HT-29 (cell line): ENCODE results near the gene TAS2R9. TPM values are rescaled to one million over a fixed set of nuclear protein-coding genes. Genes with fewer than 3 reads are reported as not detected.

Source experiments
- small RNA-seq: library from RNA; depleted of rRNA; stranded (forward); fragments of <200 nt; gene quantifications from one replicate; pipeline ENCODE3, GENCODE V24; 2014
- total RNA-seq: library from RNA; depleted of rRNA; stranded (reverse); fragments of >200 nt; shearing (Covaris generic); gene quantifications from 2 replicates; pipeline ENCODE4 v1.2.3, GENCODE V29; 2014; rRNA removed

Gene TAS2R9
- total RNA-seq, 1 experiment from 2014 or later = 0.56 TPM

Small RNA genes within 50 kb of the gene (small RNA-seq; reads per million reads assigned to genes)
- not detected for gene PRR4

Other genes with a start within 250 kb of the TAS2R9 start
- gene MAGOHB, start 196.6 kb downstream of the TAS2R9 start, total RNA-seq = 34.0 and 41.7 TPM in 2 replicates
- 7.4 and 12.8 TPM in 2 replicates for gene STYK1, start 136.1 kb downstream of the TAS2R9 start, total RNA-seq
- gene YBX3, start 86.8 kb downstream of the TAS2R9 start, total RNA-seq = 195 and 214 TPM in 2 replicates
- gene TAS2R7, start 7.5 kb downstream of the TAS2R9 start, total RNA-seq = not detected in 2 replicates
- not detected in 2 replicates for gene TAS2R8, start 2.9 kb downstream of the TAS2R9 start, total RNA-seq
- gene TAS2R10, start 16.2 kb upstream of the TAS2R9 start, total RNA-seq = 0.21 and 0.36 TPM in 2 replicates
- gene PRR4, start 39.3 kb upstream of the TAS2R9 start, total RNA-seq = 0.13 and 0.28 TPM in 2 replicates
- 13.8 and 17.4 TPM in 2 replicates for gene PRH1, start 74.1 kb upstream of the TAS2R9 start, total RNA-seq
- gene TAS2R13, start 99.4 kb upstream of the TAS2R9 start, total RNA-seq = 0.16 and 0.46 TPM in 2 replicates
- gene PRH2, start 119.1 kb upstream of the TAS2R9 start, total RNA-seq = not detected in 2 replicates
- 1.4 and 1.8 TPM in 2 replicates for gene TAS2R14, start 129.1 kb upstream of the TAS2R9 start, total RNA-seq
- 0.26 and 0.99 TPM in 2 replicates for gene TAS2R50, start 176.7 kb upstream of the TAS2R9 start, total RNA-seq
- 0.79 and 0.86 TPM in 2 replicates for gene TAS2R20, start 188.1 kb upstream of the TAS2R9 start, total RNA-seq
- gene TAS2R19, start 212.5 kb upstream of the TAS2R9 start, total RNA-seq = 1.6 and 3.3 TPM in 2 replicates
- 1.3 and 2.3 TPM in 2 replicates for gene TAS2R31, start 221.2 kb upstream of the TAS2R9 start, total RNA-seq